ENCODE results near the gene DNM3.

The DNM3 gene

DNA sequence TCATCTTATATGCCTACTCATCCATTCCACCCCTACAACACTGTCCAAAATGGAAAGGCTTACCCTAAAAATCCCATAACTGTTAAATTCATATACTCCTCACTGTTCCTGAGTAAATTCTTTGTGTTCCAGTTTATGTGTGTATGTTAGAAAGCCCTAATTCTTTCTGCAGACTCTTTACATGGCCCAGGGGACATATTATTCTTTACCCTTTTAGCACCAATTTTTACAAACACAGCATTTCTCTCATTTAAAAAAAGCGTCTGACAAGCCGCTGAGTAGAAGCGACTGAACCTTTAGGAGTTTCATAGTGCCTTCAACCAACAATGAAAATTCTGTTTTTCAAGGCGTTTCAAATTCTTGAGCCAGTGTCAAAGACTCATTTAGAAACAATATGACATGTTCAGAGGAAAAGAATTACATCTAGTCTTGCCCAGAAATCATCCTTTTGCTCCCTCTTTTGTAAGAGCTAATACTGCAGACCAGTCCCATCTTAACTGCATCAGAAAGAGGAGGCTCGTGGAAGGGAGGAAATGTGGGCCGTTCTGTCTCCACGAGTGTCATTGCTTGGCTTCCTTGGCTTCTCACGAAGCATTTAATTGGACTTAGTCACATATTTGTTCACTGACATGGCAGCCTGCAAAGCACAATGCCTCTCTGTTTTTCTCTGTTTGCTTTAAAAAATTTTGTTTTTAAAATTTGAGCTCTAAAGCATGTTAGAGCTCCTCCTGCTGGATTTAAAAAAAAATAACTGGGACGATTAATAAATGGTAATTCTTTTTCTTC is 557.9 kb downstream of the DNM3 start:
- DNase-seq, result peak; percentile 24

DNA sequence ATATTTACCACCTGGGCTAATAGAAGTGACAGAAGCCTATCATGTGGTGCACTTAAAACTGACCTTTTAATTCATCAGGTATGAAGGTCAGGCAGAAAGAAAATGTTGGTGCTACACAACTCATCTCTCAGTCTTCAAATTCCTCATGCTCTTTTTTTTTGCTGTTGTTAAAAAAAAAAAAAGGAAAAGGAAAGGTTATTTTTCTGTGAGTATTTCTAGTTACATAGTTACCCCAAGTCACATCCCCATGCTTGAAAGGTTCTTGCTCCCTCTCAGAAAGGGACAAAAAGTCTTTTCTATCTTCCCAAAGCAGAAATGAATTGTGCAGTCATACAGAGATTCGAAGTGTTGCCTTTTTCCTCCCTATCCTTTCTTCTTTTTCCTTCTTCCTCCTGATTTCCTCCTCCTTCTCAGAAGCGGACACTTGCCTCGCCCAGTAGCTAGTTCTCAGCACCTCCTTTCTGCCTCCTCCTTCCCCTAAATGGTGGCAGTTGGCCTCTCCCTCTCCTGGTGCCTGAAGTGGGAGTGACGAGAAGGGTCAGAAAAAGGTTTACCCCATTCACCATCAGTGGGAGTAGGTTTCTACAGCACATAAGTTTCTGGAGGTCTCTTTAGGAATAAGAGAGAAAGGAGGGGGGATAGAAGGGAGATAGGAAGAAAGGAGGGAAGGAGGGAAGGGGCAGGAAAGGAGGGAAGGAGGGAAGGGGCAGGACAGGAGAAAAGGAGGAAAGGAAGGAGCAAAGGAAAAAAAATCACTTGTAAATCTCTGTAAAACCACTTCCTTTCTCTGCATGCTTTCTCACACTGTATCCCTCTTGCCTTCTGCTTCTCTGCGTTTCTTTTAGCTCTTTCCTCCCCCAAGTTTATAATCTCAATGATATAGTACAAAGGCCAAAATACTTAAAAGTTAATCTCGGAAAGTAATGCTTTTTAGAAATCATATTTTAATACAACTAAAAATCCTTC is 558.7 kb downstream of the DNM3 start:
- in situ Hi-C loops (cut with MboI; ENCODE audit: low pct_unique_long_range_greater_than_20kb, low sequenced_read_pairs), result no loop called here
- peak; percentile 8 for DNase-seq

More for the DNA sequence above, 557.9 kb downstream of the DNM3 start:
- in situ Hi-C loops (cut with MboI; ENCODE audit: low pct_unique_long_range_greater_than_20kb, low sequenced_read_pairs), result no loop called here

DNA sequence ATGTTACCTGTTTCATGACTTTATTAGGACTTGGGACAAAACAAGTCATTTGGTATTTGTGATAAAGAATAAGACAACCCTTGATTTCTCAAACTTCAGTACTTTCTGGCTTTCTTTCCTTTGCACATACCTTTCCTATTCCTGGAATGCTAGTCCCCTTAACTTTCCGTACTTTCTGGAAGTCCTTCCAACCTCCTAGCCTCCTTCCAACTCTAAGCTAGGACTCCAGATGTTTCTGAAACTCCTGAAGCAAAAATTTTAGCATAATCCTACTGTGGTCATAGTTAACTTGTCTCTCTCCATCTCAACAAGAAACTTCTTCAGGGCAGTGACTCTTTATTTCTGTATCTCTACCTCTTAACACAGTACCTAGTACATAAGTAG is 559.4 kb downstream of the DNM3 start:
- DNase-seq, result no peak
- in situ Hi-C loops (cut with MboI; ENCODE audit: low pct_unique_long_range_greater_than_20kb, low sequenced_read_pairs), result no loop called here

DNA sequence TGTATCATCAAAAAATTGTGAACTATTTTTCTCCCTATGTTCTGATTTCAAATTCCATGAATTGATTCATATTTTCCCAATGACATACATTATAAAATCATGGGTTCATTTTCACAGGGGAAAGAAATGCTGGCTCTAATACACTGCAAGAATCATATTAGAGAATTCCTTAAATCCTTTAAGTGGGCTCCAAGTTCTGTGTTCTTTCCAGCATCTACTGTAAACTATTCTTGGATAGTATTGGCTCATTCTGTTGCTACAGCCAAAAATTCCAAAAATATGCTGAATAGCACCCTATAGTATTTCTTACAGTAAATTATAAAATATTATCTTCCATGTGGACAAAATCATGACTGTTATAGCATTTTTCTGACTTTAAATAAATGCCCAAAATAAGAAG is 560.2 kb downstream of the DNM3 start:
- DNase-seq, result no peak
- in situ Hi-C loops (cut with MboI; ENCODE audit: low pct_unique_long_range_greater_than_20kb, low sequenced_read_pairs), result no loop called here

DNA sequence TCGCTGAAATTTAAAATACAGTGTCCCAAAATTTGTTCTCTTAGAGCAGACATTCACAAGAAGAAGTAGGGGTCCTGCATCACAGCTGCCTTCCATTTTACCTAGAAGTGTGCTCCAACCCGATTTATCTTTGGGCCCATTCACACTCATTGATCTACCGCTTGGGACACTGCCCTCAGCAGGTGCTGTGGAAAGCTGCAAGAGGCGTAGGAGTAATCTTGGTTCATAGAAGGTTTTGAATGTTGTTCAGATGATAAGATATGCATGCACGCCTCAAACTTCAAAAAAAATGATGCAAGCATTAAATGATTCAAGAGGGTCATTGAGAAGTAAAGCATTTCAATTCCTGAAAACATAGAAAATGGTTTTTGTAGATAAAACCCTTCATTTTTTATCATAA is 560.6 kb downstream of the DNM3 start:
- in situ Hi-C loops (cut with MboI; ENCODE audit: low pct_unique_long_range_greater_than_20kb, low sequenced_read_pairs), result no loop called here
- no peak for DNase-seq

DNA sequence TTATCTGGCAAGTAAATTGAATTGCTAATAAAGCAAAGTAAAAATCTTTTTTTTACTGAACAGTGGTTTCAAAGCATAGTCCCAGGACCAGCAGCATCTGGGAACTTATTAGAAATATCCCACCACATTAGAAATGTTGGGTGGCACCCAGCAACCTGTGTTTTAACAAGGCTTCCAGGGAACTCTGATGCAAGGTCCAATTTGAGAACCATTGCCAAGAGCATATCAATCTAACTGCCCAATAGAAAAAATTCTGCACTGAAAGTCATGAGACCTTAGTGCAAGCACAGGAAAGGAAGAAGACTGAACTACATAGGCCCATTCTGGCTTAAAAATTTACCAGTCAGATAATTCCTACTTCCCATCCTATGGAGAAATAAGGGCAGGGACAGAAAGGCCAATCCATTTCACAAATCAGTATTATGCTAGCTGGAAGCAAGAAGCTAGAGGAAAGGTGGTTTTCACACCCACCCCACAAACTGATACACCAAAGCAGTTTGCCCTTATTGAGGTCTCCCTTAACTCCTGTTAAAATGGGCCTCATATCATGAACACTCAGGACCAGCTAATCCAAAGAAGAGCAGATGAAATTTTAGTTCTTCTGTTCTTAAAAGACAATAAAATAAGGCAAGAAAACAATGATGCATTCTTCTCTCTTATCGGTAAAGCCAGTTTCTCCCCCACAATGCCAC is 561.7 kb downstream of the DNM3 start:
- no peak for DNase-seq
- in situ Hi-C loops (cut with MboI; ENCODE audit: low pct_unique_long_range_greater_than_20kb, low sequenced_read_pairs), result no loop called here

DNA sequence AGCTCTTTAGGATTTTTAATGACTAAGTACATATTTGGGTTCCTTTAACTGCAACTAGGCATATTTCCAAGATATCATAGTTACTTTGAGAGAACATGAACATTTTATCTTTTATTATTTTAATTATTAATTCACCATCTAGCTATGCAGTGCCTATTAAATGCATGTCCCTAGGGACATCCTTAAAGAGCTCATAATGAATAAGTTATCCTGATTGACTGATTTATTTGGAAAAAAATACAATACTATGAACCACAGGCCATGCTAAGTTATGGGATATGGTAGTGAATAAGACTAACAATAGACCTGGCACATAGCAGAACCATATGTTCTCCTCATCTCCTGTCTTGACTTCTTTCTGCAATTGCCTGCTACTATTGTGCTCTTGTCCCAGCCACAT is 562.8 kb downstream of the DNM3 start:
- in situ Hi-C loops (cut with MboI; ENCODE audit: low pct_unique_long_range_greater_than_20kb, low sequenced_read_pairs), result no loop called here
- no peak for DNase-seq

DNA sequence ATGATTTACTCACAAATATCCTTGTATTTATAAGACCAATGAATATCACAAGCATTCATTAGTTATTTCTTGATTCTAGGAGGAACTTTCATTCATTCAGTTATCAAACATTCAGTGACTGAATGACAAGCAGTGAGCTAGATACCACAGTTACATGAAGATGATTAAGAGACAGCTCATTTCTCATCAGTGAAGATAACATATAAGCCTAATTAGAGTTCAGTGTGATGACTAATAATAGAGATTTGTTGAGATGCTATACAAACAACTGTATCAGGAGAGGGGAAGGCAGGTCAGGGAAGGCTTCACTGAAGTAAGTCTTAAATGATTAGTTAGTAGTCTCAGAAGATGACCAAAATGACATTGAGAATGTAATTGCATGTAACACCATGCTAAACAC is 564.6 kb downstream of the DNM3 start:
- in situ Hi-C loops (cut with MboI; ENCODE audit: low pct_unique_long_range_greater_than_20kb, low sequenced_read_pairs), result no loop called here
- DNase-seq, result no peak

DNA sequence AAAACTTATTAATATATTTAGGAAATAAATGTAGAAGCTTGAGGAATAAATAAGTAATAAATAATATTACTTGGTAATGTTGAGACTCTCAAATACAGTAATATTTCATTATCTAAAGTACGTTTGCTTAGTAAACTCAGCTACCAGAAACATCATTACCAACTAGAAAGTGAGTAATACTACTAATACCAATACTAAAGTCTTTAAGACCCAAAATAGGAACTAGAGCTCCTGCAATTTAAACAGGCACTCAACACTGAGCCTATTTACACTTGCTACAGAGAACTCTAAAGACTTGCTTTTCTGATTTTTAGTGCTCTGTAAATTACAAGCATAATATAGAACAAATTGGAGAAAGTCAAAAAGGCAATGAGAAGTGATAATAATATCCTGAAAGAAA is 565.7 kb downstream of the DNM3 start:
- in situ Hi-C loops (cut with MboI; ENCODE audit: low pct_unique_long_range_greater_than_20kb, low sequenced_read_pairs), result no loop called here
- no peak for DNase-seq

DNA sequence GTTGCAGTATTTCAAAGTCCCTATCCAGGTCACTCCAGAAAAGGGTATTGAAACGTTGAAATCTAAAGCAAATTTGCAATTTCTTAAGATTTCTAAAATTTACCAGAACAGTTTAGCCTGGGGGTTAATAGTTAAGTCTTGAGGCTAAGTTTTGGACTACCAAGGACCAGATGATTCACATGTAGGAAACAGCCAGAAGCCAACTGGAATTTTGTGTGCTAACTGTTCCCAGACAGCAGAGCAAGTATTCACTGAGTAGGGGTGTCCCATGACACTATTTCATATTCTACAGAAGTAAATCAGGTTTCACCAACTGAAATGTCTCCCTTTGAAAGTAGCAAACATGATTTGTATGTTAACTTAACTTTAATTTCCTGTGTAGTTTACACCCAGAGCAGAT is 567.7 kb downstream of the DNM3 start:
- in situ Hi-C loops (cut with MboI; ENCODE audit: low pct_unique_long_range_greater_than_20kb, low sequenced_read_pairs), result no loop called here
- DNase-seq, result no peak

DNA sequence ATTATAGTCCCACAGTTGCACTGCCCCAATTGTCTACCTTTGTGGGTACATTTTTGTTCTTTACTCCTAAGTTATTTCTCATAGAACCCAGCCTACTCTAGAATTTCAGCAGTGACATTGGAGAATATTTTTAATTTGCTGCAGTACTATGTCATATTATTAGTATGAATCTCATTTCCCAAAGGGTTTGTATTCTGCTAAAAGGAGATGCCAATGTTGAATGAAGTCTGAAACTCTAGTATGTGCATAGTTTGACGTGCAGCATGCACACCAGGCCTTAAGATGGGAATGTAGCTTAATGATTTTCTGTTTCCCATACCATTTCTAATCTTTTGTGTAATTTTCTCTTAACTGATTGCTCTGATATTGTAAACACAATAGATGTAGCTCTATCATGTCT is 568.7 kb downstream of the DNM3 start:
- no peak for DNase-seq
- in situ Hi-C loops (cut with MboI; ENCODE audit: low pct_unique_long_range_greater_than_20kb, low sequenced_read_pairs), result no loop called here

DNA sequence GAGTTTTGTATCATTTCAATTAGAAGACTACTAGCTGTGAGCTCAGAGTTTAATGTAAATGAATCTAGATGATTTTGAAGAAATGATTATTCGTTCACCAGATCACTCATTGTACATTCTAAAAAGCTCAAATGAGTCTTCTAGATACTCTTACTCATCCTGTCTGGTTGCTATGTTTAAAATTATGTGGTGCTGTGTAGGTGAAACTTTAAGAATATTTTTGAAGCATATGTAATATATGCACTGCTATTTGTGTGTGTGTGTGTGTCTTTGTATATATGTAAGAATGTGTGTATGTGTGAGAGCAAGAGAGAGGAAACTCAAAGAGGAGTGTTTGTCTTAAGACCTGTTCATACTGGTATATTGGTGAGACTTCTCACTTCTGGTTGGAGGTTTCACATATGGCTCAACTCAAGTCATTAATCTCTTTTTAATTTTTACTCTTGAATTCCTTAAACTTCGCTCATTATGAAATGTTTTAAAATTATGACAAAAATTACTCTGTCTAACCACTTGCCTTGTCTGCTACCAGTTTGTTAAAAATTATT is 570.6 kb downstream of the DNM3 start:
- in situ Hi-C loops (cut with MboI; ENCODE audit: low pct_unique_long_range_greater_than_20kb, low sequenced_read_pairs), result no loop called here
- no peak for DNase-seq

DNA sequence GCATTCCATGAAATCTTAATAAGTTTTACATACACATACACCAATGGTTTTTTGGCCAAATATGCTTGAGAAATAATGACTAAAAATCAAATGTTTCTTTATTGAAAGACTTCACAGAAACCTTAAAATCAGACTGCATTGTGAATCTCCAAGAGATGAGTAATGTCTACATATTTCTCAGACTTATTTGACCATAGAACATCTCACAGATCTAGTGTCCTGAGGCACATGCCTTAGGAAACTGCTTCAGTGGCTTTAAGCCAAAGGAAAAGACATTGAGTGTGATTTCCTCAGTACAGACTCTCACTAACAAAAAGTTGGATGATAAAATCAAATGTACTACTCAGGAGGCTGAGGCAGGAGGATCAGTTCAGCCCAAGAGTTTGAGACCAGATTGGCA is 573.0 kb downstream of the DNM3 start:
- DNase-seq, result no peak
- in situ Hi-C loops (cut with MboI; ENCODE audit: low pct_unique_long_range_greater_than_20kb, low sequenced_read_pairs), result no loop called here

DNA sequence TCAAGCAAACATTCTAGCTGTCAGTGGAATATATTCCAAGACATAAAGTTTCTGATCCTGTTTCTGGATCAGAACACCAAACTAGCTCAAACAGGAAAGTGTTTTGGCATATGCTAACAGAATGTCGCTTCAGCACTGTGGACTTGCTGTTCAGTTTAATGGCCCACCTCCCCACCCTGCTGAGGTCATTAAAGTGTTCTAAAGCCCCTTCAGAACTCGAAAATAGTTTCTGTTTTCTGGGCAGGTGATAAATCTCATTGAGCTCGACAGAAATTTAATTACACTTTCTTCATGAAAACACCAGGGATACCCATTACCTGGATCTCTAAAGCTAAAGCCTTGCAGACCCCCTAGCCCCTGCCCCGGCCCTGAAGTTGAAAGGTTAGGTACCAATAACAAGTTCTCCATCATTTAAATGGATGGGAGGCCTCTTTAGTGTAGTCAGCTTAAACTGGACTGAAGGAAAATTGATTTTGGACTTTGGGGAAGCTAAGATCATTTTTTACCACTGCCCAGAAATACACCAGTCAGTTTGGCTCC is 575.3 kb downstream of the DNM3 start:
- in situ Hi-C loops (cut with MboI; ENCODE audit: low pct_unique_long_range_greater_than_20kb, low sequenced_read_pairs), result no loop called here
- DNase-seq, result no peak

DNA sequence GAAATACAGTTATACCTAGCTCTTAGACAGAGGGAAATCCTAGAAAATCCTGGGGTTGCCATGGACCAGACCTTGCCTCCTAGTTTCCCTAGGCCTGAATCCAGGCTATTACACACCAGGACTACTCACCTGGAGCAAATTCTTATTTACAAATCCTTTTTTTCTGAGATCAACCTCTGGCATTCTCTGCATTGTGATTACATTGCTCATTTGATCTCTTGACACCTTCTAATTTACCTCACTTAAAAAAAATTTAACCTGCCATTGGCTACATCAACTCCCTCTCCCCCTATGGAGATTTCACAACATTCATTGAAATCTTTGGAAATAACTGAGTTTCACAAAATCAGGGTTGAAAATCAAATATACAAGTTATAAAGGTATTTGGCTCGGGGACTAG is 576.3 kb downstream of the DNM3 start:
- no peak for DNase-seq

DNA sequence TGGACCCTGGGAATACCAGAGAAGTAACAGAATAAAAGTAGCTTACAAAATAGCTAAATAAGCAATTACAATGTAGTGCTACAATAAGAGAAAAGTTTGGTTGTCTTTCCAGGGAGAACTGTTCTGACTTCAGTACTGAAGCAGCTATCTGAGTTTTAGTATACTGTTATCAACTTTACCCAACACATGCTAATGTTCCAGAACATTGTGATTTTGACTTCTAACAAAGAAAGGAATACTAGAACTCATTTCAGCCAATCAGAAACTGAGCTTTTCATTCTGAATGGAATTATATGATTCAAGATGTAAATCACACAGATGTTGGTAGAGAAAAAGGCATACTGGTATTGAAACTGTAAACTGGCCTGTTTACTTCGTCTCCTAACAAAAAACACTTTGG is 579.1 kb downstream of the DNM3 start, which contains the start of gene C1orf105:
C1orf105 (plus strand) TSS at position 301 of the 400 bp plus-strand sequence. CDS start 201 bp downstream, outside the sequence.
- in situ Hi-C loops (cut with MboI; ENCODE audit: low pct_unique_long_range_greater_than_20kb, low sequenced_read_pairs), result no loop called here
- no peak for DNase-seq

More for the DNA sequence above, 576.3 kb downstream of the DNM3 start:
- in situ Hi-C loops (cut with MboI; ENCODE audit: low pct_unique_long_range_greater_than_20kb, low sequenced_read_pairs), result no loop called here

DNA sequence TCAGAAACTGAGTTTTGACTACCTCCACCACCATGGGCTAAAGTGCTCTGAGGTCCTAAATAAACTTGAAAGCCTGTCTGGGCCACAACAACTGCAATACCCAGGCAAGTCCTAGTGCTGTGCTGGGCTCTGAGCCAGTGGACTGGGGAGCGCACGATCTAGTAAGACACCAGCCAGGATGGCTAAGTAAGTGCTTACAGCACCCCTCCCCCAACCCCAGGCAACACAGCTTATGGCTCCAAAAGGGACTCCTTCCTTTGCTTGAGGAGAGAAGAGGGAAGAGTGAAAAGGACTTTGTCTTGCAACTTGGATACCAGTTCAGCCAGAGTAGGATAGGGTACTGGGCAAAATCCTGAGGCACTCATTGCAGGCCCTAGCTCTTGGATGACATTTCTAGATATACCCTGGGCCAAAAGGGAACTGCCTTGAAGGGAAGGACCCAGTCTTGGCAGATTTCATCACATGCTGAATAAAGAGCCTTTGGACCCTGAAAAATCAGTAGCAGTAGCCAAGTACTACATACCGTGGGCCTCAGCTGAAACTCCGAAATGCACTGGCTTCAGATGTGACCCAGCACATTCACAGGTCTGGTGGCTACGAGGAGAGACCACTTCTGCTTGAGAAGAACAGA is 580.8 kb downstream of the DNM3 start:
- in situ Hi-C loops (cut with MboI; ENCODE audit: low pct_unique_long_range_greater_than_20kb, low sequenced_read_pairs), result no loop called here
- DNase-seq, result no peak

DNA sequence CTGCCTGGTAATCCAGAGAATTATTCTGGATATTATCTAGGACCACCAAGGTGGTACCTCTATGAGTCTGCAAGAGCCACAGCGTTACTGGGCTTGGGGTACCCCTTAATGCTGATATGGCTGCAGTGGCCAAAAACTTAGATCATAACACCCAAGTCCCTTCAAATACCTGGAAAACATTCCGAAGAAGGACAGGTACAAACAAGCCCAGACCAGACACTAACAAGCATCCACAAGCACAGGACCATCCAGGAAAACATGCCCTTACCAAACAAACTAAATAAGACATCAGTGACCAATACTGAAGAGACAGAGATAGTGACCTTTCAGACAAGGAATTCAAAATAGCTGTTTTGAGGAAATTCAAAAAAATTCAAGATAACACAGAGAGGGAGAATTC is 582.0 kb downstream of the DNM3 start:
- no peak for DNase-seq
- in situ Hi-C loops (cut with MboI; ENCODE audit: low pct_unique_long_range_greater_than_20kb, low sequenced_read_pairs), result no loop called here

DNA sequence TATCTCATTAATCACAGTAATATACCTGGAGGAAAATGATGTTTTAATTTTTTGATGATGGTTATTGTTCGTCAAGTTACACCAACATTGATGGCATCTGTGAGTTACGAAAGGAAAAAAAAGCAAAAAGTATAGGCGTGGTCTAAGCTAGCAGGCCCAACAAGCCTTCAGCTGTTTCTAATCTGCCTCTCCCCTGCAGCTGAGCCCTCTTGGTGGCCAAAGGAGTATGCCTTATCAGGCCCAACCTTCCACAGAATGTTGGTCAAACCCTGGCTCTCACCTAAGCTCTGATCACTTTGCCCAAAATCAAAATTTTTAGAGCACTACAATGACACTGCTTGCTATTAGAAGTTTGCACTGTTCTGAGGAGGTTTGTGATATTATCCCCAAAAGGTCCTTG is 584.0 kb downstream of the DNM3 start:
- DNase-seq, result no peak
- in situ Hi-C loops (cut with MboI; ENCODE audit: low pct_unique_long_range_greater_than_20kb, low sequenced_read_pairs), result no loop called here
